Transverse colon (tissue), 4 donors: ENCODE measurements around the gene IFRD2. TPM values are rescaled to one million over a fixed set of nuclear protein-coding genes. Genes with fewer than 3 reads are reported as not detected.

Experiments used
- DNase-seq: peaks from one replicate; pipeline ENCODE4 v3.0.0-alpha.2; 2019
- H3K27ac ChIP-seq, 4 donors: fragments of 200-600 bp; sonication (generic); 2 replicates each; pipeline ENCODE4 v1.5.1; 2016 to 2018; ENCODE audit warnings: inconsistent platforms in 4 of 4
- H3K27me3 ChIP-seq: fragments of 200-600 bp; sonication (generic); 2 replicates; pipeline ENCODE4 v1.5.1; 2017; ENCODE audit warnings: inconsistent platforms
- H3K36me3 ChIP-seq, 4 donors: fragments of 200-600 bp; sonication (generic); 2 replicates each; pipeline ENCODE4 v1.5.1; 2017 to 2019; ENCODE audit warnings: inconsistent platforms in 4 of 4
- H3K4me1 ChIP-seq, 4 donors: fragments of 200-600 bp; sonication (generic); 2 replicates each; pipeline ENCODE4 v1.5.1; 2017 to 2020; ENCODE audit warnings: inconsistent platforms in 4 of 4
- H3K4me3 ChIP-seq, 4 donors: fragments of 200-600 bp; sonication (generic); 1 replicate in 1 of 4; 2 replicates in 3 of 4; pipeline versions ENCODE4 v1.5.1 to v1.6.1; 2017 to 2019; ENCODE audit warnings: inconsistent platforms in 4 of 4
- H3K9me3 ChIP-seq, 2 donors: fragments of 200-600 bp; sonication (generic); 2 replicates each; pipeline ENCODE4 v1.5.1; 2017 to 2019; ENCODE audit warnings: inconsistent platforms in 2 of 2
- EP300 ChIP-seq: sonication (generic); formaldehyde crosslinking; IDR thresholded peaks from one replicate; pipeline ENCODE4 v1.6.1; 2017; ENCODE audit warnings: antibody characterized with exemption, low read depth
- POLR2A ChIP-seq: fragments of 450-650 bp; IDR thresholded peaks from one replicate; pipeline ENCODE4 v1.6.1; 2016; ENCODE audit warnings: antibody characterized with exemption, mild to moderate bottlenecking, moderate library complexity
- POLR2AphosphoS5 ChIP-seq, 3 donors: sonication (generic); formaldehyde crosslinking; IDR thresholded peaks; one replicate each; pipeline ENCODE4 v1.6.1; 2016; ENCODE audit warnings: antibody characterized with exemption in 3 of 3
- WGBS, 2 donors: methylation state at CpG; one replicate each; pipeline ENCODE4 v1.1.5; 2018; ENCODE audit warnings: low coverage in 1 of 2; 5-methylcytosine and 5-hydroxymethylcytosine counted together
- in situ Hi-C, 4 donors: fragments of 200-750 bp; cut with MboI; loops; one replicate each; pipeline versions ENCODE4 v1.15.0 to v1.15.1; 2017; ENCODE audit warnings: low sequenced_read_pairs in 3 of 4, low pct_ligation_motif_present in 1 of 4, low pct_unique_long_range_greater_than_20kb in 1 of 4
- intact Hi-C: fragments of 100-400 bp; cut with DNase I; formaldehyde crosslinking; loops from one replicate; pipeline ENCODE4 v1.15.1; 2023; ENCODE audit warnings: low total_unique reads
- total RNA-seq, 4 donors: library from RNA; depleted of rRNA; stranded (reverse); fragments of >200 nt; gene quantifications; one replicate each; pipeline ENCODE4 v1.1.0, GENCODE V29; 2016
- TF ChIP-seq, protein P1 (sequence below), 5 experiments: fragments of 200-600 bp in 3 of 5; fragments of 450-650 bp in 2 of 5; sonication (generic) in 3 of 5; IDR thresholded peaks; 1 replicate in 2 of 5; 2 replicates in 3 of 5; pipeline ENCODE4 v1.5.1; 2016 to 2017; ENCODE audit warnings: antibody characterized with exemption in 5 of 5, inconsistent platforms in 3 of 5, mild to moderate bottlenecking in 2 of 5, moderate library complexity in 1 of 5

Gene IFRD2
- total RNA-seq, 4 donors from 2014 or later = 44.9 to 183 (median 59.5) TPM

DNA sequence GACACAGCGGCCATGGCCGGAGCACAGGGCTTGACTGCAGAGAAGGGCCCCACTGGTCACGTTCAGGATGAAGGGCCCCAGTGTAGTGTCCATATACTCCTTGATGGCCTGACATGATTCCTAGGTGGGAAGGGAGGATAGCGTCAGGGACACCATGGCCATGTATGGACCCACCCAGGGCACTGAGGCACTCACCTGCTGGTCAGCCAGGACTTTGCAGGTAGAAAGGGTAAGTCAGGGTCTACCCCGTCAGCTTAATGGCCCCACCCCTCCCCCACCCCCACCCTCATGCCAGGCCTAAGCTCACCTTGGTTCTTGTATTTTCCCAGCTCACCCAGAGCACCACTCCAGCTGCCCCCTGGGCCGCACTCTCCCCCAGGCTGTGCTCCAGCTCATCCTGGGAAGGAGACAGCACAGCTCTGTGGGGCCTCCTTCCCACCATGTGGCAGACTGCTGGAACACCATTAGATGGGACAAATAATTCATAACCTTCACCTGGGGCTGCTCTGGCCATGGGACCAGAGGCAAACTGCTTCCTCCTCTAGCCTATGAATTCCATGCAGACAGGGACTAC is 8.5 kb upstream of the IFRD2 start:
- WGBS, 2 donors = 88% methylated on average over 5 of the region's 6 CpGs; no CpG with 5 or more reads in 1 of the 2 donors
- TF ChIP-seq POLR2AphosphoS5 (IDR thresholded peaks at IDR 0.05) = no peak
- TF ChIP-seq POLR2A = no peak
- peak overlapping the region in 2 of 4 donors; percentile 47 to 51 for H3K4me3 ChIP-seq

DNA sequence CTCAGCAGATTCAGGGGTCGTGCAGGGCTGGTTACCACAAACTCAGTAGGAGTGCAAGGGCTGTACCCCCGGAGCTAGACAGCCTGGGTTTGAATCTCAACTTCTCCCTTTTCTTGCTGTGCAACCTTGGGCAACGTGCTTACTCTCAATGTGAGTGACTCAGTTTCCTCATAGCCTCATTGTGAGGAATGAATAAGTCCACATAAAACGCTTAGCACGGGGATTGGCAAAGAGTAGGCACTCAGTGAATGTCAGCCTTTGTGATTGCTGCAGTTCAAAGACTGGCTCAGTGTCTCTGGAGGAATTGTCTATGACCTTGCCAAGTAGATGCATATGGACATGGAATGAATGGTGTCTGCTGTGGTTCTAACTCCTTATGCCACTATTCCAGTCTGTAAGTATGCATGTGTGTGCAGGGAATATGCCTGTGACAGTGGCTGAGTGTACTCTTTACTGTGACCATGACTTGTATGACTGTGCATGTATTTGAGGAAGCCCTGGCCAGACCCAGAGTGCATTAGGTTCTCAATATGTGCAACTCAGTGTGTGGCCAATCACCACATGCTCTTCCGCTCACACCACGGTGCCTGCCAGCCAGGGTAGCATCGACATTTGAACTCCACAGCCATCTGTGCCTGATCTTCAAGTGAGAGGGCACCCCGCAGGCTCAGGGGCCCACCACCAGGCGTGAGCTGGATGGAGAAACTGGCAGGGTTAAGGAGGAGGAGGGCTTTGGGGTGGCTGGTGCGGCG is 7.9 kb upstream of the IFRD2 start:
- H3K4me1 ChIP-seq = peaks cover 15 to 35% (median 32%) of the 10 kb centered on the region in 4 donors
- in situ Hi-C loops = no loop called here
- H3K27me3 ChIP-seq = no peaks in the 10 kb centered on the region
- peak overlapping the region; percentile 7 to 51 (median 34) for H3K4me3 ChIP-seq
- no peak for TF ChIP-seq EP300
- 45% methylated on average over 12 of the region's 12 CpGs; no CpG with 5 or more reads in 1 of the 2 donors for WGBS, 2 donors
- no peak for DNase-seq
- no peaks in the 10 kb centered on the region for H3K9me3 ChIP-seq
- intact Hi-C loops = no loop called here
- no peaks in the 10 kb centered on the region for H3K36me3 ChIP-seq
- peak overlapping the region; percentile 90 to 96 (median 92) for H3K27ac ChIP-seq

More for the DNA sequence above, 8.5 kb upstream of the IFRD2 start:
- no peaks in the 10 kb centered on the region for H3K27me3 ChIP-seq
- peak overlapping the region; percentile 90 to 96 (median 92) for H3K27ac ChIP-seq
- H3K4me1 ChIP-seq = peaks cover 15 to 35% (median 32%) of the 10 kb centered on the region in 4 donors
- no peak for DNase-seq
- in situ Hi-C loops = no loop called here
- no peaks in the 10 kb centered on the region for H3K9me3 ChIP-seq
- H3K36me3 ChIP-seq = no peaks in the 10 kb centered on the region
- intact Hi-C loops = no loop called here

DNA sequence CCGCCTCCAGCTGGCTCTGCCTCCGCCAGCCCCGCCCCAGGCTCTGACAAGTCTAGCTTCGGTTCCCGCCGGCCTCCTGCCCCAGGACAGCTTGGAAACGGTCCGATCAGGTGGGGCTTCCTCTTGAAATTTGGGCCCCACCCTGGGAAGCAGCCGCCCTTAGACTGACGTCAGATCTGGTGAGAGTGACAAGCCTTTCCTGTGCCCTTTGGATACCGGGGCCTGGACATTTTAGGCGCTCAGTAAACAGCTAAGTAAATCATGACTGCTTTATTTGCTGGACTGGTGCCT is 7.4 kb upstream of the IFRD2 start:
- no peaks in the 10 kb centered on the region for H3K9me3 ChIP-seq
- no peak for DNase-seq
- intact Hi-C loops (no loop called here), in situ Hi-C loops (no loop called here)
- peaks cover 15 to 35% (median 32%) of the 10 kb centered on the region in 4 donors for H3K4me1 ChIP-seq
- no peaks in the 10 kb centered on the region for H3K36me3 ChIP-seq
- H3K27ac ChIP-seq = peak overlapping the region; percentile 90 to 96 (median 92)
- H3K4me3 ChIP-seq = peak overlapping the region; percentile 7 to 51 (median 34)
- no peaks in the 10 kb centered on the region for H3K27me3 ChIP-seq
- 2% methylated on average over 12 of the region's 12 CpGs; no CpG with 5 or more reads in 1 of the 2 donors for WGBS, 2 donors
- TF ChIP-seq EP300 (peak; percentile 12), POLR2AphosphoS5 (IDR thresholded peaks at IDR 0.05) (peak in 2 of 3 donors; percentile 36 to 63), POLR2A (no peak)
- TF ChIP-seq, protein P1, sequence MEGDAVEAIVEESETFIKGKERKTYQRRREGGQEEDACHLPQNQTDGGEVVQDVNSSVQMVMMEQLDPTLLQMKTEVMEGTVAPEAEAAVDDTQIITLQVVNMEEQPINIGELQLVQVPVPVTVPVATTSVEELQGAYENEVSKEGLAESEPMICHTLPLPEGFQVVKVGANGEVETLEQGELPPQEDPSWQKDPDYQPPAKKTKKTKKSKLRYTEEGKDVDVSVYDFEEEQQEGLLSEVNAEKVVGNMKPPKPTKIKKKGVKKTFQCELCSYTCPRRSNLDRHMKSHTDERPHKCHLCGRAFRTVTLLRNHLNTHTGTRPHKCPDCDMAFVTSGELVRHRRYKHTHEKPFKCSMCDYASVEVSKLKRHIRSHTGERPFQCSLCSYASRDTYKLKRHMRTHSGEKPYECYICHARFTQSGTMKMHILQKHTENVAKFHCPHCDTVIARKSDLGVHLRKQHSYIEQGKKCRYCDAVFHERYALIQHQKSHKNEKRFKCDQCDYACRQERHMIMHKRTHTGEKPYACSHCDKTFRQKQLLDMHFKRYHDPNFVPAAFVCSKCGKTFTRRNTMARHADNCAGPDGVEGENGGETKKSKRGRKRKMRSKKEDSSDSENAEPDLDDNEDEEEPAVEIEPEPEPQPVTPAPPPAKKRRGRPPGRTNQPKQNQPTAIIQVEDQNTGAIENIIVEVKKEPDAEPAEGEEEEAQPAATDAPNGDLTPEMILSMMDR (IDR thresholded peaks at IDR 0.05) = no peak

DNA sequence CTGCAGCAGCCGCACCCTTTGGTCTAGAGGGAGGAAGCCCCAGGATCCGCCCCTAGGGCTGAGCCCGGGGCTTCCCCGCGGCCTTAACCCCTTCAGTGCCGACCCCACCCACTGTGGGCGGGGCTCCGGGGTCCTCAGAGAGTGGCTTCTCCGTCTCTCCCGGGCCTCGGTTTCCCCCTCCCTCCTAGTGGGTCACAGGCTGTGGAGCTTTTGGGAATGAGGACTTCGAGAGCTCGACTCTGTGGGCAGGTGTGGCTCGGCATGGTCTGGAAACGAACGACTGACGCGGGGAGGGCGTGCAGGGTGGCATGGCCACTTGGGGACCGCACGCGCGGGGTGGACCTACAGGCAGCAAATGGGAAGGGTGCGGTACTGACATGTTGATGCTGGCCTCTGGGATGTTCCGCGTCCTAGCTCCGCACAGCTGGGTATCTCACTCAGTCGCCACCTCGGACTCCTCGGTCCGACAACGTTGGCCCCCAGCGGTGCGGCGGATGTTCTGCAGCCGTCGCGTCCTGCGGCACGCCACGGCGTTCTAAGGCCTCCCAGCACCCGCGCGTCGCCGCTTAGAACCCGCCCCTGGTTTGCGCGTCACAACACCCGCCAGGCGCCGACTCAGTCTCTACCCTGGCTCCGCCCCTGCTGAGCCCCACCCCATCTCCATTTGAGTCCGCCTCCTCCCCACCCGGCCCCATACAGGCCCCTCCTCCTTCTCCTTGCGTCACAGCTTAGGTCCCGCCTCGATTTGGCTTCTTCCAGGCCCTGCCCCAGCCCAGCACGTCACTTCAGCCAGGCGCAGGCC is 6.8 kb upstream of the IFRD2 start, which contains the start of the genes HYAL3 and NAA80:
TSS of gene HYAL3 (minus strand) at position 570 of the 802 bp plus-strand sequence. CDS start 3,803 bp downstream, outside the sequence.
TSS of gene NAA80 (minus strand) at position 570 of the 802 bp plus-strand sequence. CDS start 1,942 bp downstream, outside the sequence.
- H3K36me3 ChIP-seq = no peaks in the 10 kb centered on the region
- peak; percentile 100 for DNase-seq
- 0% methylated on average over 34 of the region's 61 CpGs; no CpG with 5 or more reads in 1 of the 2 donors for WGBS, 2 donors
- H3K27me3 ChIP-seq = no peaks in the 10 kb centered on the region
- intact Hi-C loops (no loop called here), in situ Hi-C loops (no loop called here)
- TF ChIP-seq POLR2A (peak; percentile 96), POLR2AphosphoS5 (IDR thresholded peaks at IDR 0.05) (peak; percentile 97 to 98 (median 97)), EP300 (no peak)
- TF ChIP-seq, protein P1 (IDR thresholded peaks at IDR 0.05) = peak; percentile 27 to 89 (median 39)
- H3K9me3 ChIP-seq = no peaks in the 10 kb centered on the region
- peak within 1 kb of the TSS; percentile 39 to 84 (median 44) for H3K4me3 ChIP-seq
- H3K27ac ChIP-seq = peak within 1 kb of the TSS; percentile 90 to 96 (median 94)
- peaks cover 15 to 35% (median 32%) of the 10 kb centered on the region in 4 donors for H3K4me1 ChIP-seq
